GM19395 (cell line): ENCODE results near the gene PCDHGC3.
"Not testable (repeated sequence)": the region's sequence is repeated elsewhere in the genome, so short reads cannot be mapped to it uniquely, and the experiment has no call there.

ENCODE experiments used
- ATAC-seq: cut with Tn5 transposase; IDR thresholded peaks from one replicate; pipeline ENCODE4 v1.9.1; 2021; ENCODE audit warnings: mild to moderate bottlenecking, moderate library complexity; ENCODE audit not compliant: unreplicated experiment

PCDHGC3 gene

GRCh38 chr5:141475625-141476131 lies at the start of gene PCDHGC3:
PCDHGC3 (plus strand) TSS chr5:141475966; CDS start chr5:141476117, 151 bp downstream.
- peak; percentile 98 for ATAC-seq

DNA sequence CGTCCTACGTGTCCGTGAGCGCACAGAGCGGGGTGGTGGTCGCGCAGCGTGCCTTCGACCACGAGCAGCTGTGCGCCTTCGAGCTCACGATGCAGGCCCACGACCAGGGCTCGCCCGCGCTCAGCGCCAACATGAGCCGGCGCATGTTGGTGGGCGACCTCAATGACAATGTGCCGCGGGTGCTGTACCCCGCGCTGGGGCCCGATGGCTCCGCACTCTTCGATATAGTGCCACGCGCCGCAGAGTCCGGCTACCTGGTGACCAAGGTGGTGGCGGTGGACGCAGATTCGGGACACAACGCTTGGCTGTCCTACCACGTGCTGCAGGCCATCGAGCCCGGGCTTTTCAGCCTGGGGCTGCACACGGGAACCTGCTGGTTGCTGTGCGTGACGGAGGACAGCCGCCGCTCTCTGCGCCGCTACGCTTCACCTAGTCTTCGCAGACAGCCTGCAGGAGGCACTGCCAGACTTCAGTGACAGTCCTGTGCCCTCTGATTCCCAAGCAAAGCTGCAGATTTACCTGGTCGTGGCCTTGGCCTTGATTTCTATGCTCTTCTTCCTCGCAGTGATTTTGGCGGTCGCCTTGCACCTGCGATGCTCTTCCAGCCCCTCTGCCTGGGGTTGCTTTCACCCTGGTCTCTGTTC lies 47.9 kb upstream of the PCDHGC3 start:
- ATAC-seq: no peak

DNA sequence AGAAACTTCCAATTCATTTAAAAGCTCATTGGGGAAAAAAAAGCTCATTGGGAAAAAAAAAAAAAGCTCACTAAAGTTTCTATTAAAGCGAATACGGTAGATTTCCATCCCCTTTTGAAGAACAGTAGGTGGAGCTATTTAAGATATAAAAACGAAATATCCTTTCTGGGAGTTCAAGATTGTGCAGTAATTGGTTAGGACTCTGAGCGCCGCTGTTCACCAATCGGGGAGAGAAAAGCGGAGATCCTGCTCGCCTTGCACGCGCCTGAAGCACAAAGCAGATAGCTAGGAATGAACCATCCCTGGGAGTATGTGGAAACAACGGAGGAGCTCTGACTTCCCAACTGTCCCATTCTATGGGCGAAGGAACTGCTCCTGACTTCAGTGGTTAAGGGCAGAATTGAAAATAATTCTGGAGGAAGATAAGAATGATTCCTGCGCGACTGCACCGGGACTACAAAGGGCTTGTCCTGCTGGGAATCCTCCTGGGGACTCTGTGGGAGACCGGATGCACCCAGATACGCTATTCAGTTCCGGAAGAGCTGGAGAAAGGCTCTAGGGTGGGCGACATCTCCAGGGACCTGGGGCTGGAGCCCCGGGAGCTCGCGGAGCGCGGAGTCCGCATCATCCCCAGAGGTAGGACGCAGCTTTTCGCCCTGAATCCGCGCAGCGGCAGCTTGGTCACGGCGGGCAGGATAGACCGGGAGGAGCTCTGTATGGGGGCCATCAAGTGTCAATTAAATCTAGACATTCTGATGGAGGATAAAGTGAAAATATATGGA lies 45.2 kb upstream of the PCDHGC3 start, which contains the start of gene PCDHGA12:
Gene PCDHGA12, plus strand, starts transcription at position 176 of the 782 bp plus-strand sequence. Its CDS starts 253 bp downstream, at position 429.
- ATAC-seq: peak; percentile 85

GRCh38 chr5:141431286-141431685 lies 44.5 kb upstream of the PCDHGC3 start:
- ATAC-seq: peak; percentile 65

- not testable (repeated sequence) for ATAC-seq
Measured at GRCh38 chr5:141432308-141432707, 43.5 kb upstream of the PCDHGC3 start.

DNA sequence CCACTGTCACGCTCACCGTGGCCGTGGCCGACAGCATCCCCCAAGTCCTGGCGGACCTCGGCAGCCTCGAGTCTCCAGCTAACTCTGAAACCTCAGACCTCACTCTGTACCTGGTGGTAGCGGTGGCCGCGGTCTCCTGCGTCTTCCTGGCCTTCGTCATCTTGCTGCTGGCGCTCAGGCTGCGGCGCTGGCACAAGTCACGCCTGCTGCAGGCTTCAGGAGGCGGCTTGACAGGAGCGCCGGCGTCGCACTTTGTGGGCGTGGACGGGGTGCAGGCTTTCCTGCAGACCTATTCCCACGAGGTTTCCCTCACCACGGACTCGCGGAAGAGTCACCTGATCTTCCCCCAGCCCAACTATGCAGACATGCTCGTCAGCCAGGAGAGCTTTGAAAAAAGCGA lies 43.0 kb upstream of the PCDHGC3 start:
- not testable (repeated sequence) for ATAC-seq

DNA sequence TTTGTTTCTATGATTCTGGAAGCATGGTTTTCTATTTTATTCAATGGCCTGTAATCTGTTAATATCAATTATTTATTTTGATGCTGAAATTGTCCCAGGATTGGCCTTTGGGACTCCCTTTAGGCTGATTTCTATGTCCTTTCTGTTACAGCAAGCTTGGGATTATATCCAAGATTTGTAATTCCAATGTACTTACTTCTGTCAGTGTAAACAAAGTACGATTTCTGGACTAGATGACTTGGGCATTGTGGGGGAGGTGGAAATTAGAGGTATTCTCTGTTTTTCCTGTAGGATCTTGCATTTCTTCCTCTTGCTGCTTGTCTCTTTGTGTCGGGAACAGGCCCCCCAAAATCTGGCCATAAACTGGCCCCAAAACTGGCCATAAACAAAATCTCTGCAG lies 41.8 kb upstream of the PCDHGC3 start:
- no peak for ATAC-seq

DNA sequence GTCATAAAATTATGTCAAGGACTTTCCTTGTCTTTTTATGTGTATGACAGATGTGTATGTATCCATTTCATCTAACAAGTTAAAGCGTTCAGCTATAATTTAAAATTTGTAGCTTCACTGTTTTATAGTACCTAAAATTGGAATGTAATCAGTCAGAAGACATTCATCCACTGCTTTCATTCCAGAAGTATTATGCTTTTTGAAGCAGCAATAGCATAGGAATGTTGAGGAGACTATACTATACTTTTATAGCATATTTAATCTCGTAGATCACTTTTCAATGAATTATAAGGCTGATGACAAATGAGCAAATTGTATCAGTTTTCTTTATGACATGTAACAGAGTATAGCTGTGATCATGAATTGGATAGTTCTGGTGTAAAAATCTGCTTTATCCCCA lies 38.5 kb upstream of the PCDHGC3 start:
- no peak for ATAC-seq

DNA sequence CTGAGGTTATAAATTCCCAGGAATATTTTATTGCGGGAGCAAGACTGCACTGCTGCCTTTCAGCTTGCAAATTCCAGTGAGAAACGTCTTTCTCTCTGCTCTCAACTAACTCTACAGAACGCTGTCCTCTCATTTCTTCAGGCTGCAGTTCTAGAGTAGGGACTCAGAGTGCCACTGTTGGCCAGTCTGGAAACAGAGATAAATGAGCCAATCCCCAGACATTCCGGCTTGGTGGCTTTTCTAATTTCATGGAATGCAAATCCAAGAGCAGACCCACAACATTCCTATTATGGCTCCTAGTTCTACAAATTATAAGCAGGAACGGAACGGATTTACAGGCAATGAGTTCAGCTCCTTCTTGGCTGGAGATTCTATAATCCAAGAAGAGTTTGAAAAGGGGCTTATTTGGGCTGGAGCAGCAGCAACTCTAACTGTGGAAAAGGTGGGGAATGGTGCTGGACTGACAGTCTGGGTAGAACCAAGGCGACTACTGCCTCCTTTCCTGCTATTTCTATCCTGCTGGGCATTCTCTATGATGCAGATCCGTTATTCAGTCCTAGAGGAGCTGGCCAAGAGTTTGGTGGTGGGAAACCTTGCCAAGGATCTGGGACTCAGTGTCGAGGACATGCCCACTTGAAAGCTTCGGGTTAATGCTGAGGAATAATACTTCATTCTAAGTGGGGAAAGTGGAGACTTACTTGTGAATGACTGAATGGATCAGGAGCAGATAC lies 36.2 kb upstream of the PCDHGC3 start:
- ATAC-seq: no peak

- no peak for ATAC-seq
Measured at GRCh38 chr5:141440341-141440740, 35.4 kb upstream of the PCDHGC3 start.

- no peak for ATAC-seq
Measured at GRCh38 chr5:141441571-141442170, 34.1 kb upstream of the PCDHGC3 start.

- no peak for ATAC-seq
Measured at GRCh38 chr5:141465351-141465750, 10.4 kb upstream of the PCDHGC3 start.

- peak; percentile 38 for ATAC-seq
Measured at GRCh38 chr5:141476132-141476911, 556 bp downstream of the PCDHGC3 start.

DNA sequence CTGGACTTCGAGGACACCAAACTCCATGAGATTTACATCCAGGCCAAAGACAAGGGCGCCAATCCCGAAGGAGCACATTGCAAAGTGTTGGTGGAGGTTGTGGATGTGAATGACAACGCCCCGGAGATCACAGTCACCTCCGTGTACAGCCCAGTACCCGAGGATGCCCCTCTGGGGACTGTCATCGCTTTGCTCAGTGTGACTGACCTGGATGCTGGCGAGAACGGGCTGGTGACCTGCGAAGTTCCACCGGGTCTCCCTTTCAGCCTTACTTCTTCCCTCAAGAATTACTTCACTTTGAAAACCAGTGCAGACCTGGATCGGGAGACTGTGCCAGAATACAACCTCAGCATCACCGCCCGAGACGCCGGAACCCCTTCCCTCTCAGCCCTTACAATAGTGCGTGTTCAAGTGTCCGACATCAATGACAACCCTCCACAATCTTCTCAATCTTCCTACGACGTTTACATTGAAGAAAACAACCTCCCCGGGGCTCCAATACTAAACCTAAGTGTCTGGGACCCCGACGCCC lies 1.3 kb downstream of the PCDHGC3 start:
- ATAC-seq: no peak

- ATAC-seq: no peak
Measured at GRCh38 chr5:141477815-141478214, 2.0 kb downstream of the PCDHGC3 start.

DNA sequence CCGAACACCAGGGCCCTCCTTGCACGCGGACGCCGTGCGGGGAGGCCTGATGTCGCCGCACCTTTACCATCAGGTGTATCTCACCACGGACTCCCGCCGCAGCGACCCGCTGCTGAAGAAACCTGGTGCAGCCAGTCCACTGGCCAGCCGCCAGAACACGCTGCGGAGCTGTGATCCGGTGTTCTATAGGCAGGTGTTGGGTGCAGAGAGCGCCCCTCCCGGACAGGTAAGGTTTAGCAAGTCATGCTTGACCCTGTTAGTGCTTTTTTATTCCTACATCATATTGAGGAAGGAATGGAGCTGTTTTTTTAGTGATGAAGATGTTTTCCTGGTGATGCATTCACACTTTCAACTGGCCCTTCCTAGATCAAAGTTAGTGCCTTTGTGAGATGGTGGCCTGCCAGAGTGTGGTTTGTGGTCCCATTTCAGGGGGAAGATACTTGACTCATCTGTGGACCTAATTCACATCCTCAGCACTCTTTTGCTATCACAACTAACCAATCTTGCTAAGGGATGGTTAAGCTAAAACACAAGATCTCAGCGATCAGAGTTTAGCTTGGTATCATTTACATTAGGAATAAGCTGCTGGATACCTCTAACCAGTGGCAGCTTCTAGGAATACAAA lies 2.7 kb downstream of the PCDHGC3 start:
- ATAC-seq: no peak

DNA sequence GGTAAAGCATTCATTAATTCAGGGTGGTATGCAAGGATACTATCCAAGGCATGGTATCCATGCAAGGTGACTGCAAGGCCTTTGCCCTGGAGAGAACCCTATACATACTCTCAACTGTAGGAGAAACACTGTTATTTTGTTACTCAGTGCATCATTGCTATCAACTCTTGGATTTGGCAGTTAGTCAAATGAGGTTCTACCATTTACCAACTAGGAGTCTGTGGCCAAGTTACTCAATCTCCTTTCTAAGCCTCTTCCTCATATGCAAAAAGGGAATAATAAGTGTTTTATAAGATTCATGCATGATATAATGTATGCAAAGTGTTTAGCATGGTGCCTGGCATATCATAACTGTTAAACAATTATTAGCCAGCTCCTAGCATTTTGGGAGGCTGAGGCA lies 4.0 kb downstream of the PCDHGC3 start:
- ATAC-seq: no peak

DNA sequence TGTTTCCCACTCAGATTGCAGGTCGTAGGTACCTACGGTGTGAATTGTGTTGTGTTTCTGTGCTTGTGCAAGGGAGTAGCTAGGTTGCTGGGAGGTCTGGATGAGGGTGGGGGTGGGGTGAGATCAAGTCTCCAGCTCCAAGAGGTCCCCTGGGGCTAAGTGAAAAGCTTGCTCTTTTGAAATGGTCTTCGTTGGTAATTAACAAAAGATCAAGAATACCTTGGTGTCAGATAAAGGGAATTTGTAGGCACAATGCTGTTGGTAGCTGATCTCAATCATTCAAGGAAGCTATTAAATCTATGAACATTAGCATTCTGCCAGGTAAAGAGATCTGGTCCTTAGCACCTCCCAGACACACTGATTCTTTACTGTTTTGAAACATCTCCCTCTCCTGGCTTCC lies 8.1 kb downstream of the PCDHGC3 start:
- no peak for ATAC-seq

DNA sequence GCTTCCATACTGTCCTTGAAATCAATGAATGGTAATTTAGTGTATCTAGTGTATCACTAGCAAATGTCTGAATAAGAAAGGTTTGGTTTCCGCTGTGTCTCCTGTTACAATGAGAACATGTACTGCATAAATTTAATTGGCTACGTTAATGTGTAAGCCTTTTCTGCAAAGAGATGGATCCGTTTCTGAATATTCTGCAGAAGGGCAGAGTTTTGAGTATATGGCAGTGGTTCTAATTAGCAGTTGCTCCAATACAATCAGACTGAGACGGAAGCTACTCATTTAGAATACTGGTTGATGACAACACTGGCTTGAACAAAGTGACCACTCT lies 8.5 kb downstream of the PCDHGC3 start:
- no peak for ATAC-seq
